WI38 (cell line): ENCODE results near the gene SLC13A3.

Source experiments
- H3K4me3 ChIP-seq: 2 replicates; pipeline ENCODE4 v1.5.1; 2011; ENCODE audit warnings: low read depth, mild to moderate bottlenecking, control low read depth, low read length
- TF ChIP-seq, protein P1 (sequence below): IDR thresholded peaks from 2 replicates; pipeline ENCODE4 v1.5.1; 2012; ENCODE audit warnings: low read depth, mild to moderate bottlenecking, control low read depth, low read length

SLC13A3 gene

DNA sequence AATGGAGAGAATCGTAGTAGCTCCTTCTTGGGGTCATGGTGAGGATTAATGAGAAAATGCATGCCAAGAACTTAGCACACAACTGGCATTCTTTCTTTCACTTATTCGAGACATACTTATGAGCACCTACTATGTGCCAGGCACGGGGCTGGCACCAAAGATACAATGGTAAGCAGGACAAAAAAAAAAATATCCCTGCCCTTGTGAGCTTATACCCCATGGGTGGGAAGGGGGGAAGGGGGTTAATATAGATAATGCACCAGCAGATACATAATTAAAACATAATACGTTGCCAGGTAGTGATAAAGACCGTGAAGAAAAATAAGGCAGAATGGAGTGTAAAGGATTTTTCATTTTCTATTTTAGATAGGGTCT, 8.3 kb downstream of the SLC13A3 start:
- no peak overlapping the region for H3K4me3 ChIP-seq
- TF ChIP-seq, protein P1, sequence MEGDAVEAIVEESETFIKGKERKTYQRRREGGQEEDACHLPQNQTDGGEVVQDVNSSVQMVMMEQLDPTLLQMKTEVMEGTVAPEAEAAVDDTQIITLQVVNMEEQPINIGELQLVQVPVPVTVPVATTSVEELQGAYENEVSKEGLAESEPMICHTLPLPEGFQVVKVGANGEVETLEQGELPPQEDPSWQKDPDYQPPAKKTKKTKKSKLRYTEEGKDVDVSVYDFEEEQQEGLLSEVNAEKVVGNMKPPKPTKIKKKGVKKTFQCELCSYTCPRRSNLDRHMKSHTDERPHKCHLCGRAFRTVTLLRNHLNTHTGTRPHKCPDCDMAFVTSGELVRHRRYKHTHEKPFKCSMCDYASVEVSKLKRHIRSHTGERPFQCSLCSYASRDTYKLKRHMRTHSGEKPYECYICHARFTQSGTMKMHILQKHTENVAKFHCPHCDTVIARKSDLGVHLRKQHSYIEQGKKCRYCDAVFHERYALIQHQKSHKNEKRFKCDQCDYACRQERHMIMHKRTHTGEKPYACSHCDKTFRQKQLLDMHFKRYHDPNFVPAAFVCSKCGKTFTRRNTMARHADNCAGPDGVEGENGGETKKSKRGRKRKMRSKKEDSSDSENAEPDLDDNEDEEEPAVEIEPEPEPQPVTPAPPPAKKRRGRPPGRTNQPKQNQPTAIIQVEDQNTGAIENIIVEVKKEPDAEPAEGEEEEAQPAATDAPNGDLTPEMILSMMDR, result no peak

DNA sequence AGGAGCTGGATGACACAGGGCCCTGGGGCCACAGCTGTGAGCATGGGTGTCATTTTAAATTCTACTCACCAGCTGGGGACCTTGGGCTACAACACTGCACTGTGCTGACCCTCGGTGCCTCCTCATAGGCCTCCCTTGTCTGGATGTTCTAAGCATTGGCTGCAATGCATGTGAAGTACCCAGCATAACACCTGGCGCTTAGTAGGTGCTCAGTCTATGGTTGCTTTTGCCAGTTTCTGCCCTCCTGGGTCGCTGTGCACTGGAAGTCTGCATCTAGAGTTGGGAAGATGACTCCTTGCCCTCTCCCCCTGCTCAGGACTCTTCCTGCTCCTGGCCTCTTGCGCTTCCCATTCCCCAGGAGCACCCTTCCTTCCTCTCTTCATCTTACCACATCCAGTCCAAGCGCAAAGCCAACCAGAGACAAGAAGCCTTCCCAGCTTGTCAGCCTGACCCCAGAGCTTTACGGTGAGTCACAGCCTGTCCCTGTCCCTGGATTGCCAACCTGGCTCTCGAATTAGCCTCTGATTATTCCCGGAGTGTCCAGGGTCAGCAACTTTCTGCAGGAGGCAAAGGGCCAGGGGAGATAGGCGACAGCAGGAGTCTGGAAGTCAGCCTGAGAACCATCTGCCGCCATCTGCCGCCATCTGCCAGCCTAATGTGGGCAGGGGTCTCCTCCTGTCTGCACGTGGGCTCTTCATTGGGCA, 8.8 kb downstream of the SLC13A3 start:
- TF ChIP-seq, protein P1, result no peak
- no peak overlapping the region for H3K4me3 ChIP-seq

DNA sequence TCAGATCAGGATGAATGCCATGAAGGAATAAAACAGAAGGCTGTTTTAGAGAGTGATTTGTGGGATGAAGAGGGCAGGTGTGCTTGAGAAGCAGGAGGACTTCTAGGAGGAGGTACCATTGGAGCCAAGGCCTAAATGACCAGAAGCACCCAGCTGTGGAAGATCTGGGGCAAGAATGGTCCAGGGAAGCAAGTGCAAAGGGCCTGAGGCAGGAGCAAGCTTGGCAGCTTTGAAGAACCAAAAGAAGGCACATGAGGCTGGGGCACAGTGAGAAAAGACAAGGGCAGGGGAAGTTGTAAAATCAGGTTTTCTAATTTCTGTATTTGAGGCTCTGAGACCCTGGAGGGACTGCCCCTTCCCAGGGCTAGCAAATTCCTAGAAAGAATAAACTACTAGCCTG, 9.8 kb downstream of the SLC13A3 start:
- TF ChIP-seq, protein P1, result no peak

DNA sequence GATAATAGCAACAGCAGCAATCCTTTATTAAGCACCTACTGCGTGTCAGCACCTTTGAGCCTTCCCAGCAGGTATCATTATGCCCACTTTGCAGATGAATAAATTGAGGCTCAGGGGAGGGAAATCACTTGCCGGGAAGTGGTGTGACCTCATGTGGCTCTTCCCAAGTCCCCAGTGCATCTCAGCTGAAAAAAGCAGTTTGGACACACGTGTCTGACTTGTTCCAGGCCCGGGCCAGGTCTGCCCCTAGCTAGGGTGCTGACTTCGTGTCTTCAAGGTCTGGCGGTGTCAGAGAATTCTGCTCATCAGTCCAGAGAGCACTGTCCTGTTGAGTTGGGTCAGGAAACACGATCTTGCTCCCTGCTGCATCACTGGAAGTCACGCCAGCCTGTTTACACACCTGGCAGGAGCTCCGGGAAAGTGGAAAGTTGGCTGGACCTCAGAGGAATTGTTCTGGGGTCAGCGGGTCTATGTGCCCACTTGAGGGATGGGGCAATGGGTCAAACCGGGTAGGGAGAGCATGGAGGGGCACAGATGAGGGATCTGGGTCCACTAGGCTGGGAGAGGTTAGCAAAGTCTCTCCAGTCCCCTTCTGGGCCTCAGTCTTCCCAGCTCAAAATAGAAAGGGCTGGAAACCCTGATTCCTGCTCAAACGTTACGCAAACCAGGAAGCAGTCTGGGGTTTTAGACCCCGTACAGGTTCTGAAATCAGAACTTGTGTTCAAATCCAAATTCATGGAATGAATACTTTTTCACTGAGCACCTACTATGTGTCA, 10.5 kb downstream of the SLC13A3 start:
- H3K4me3 ChIP-seq, result no peak overlapping the region
- TF ChIP-seq, protein P1, result no peak

More for the DNA sequence above, 9.8 kb downstream of the SLC13A3 start:
- no peak overlapping the region for H3K4me3 ChIP-seq

DNA sequence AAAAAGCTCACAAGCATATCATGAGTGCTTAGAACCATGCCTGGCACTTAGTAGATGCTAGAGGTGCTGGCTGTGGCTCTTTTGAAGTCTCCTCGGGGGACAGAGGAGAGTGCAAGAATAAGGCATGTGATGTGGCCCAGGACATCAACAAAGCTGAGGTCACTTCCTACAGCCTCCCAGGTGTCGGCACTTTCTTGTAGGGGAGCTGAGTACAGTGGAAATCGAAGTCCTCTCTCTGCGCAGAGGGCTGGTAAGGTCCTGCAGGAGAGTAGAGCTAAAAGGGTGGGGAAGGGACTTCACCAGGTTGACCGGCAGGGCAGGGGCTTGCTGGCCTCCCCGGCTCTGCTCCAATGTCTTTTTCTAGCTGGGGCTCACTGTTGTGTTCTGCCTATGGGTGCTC, 11.2 kb downstream of the SLC13A3 start:
- TF ChIP-seq, protein P1, result no peak

DNA sequence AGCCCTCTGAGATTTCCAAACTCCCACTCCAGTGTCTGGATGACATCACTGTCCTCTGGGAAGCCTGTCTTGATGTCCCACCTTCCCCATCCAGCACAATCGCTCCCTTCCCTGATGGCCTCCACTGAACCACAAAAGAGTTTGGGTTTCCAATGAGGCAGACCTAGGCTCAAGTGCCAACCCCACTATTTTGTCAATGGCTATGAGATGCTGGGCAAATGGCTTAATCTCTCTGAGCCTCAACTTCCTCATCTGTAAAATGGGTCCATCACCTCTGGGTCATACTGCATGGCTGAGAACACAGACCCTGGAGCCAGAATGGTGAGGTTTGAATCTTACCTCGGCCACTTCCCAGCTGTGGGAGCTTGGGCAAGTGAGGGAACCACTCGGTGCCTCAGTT, 11.7 kb downstream of the SLC13A3 start:
- no peak overlapping the region for H3K4me3 ChIP-seq
- TF ChIP-seq, protein P1, result no peak

More for the DNA sequence above, 11.2 kb downstream of the SLC13A3 start:
- no peak overlapping the region for H3K4me3 ChIP-seq

DNA sequence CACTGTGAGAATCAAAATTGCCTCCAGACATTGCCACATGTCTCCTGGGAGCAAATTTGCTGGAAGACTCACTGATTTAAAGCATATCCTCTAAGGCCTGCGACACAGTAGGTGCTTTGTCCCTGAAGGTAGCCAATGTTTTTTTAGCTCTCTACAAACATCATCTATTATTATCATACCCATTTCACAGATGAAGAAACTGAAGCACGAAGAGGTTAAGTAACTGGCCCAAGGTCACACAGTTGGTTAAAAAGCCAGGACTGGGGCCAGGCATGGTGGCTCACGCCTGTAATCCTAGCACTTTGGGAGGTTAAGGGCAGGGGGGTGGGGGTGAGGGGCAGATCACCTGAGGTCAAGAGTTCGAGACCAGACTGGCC, 12.4 kb downstream of the SLC13A3 start:
- no peak overlapping the region for H3K4me3 ChIP-seq
- TF ChIP-seq, protein P1, result no peak
